Stimulated activated CD8-positive, alpha-beta memory T cell treated with anti-CD3 and anti-CD28 coated beads, Interleukin-15, amount 100 ng/mL, for 1 hour (primary cell): ENCODE measurements around the gene PBRM1.

ENCODE experiments used
- DNase-seq: peaks from one replicate; pipeline ENCODE4 v3.0.0-alpha.2; 2020; ENCODE audit warnings: low read depth

PBRM1 gene

GRCh38 chr3:52524752-52525679, 160.7 kb downstream of the PBRM1 start:
- no peak for DNase-seq

GRCh38 chr3:52524258-52524751, 161.4 kb downstream of the PBRM1 start:
- no peak for DNase-seq

GRCh38 chr3:52523386-52524257, 162.1 kb downstream of the PBRM1 start:
- no peak for DNase-seq

GRCh38 chr3:52522651-52523251, 163.0 kb downstream of the PBRM1 start:
- no peak for DNase-seq

- DNase-seq = no peak
These were observed 163.6 kb downstream of the PBRM1 start for GRCh38 chr3:52521881-52522650.

- no peak for DNase-seq
These were observed 164.3 kb downstream of the PBRM1 start for GRCh38 chr3:52521488-52521824.

- no peak for DNase-seq
These were observed 164.8 kb downstream of the PBRM1 start for GRCh38 chr3:52520716-52521487.

- no peak for DNase-seq
These were observed 165.5 kb downstream of the PBRM1 start for GRCh38 chr3:52520141-52520667.

GRCh38 chr3:52519445-52520140, 166.1 kb downstream of the PBRM1 start:
- DNase-seq = no peak

- DNase-seq = no peak
These were observed 166.8 kb downstream of the PBRM1 start for GRCh38 chr3:52518723-52519444.

- DNase-seq = no peak
These were observed 167.7 kb downstream of the PBRM1 start for GRCh38 chr3:52517796-52518722.

- no peak for DNase-seq
These were observed 169.1 kb downstream of the PBRM1 start for GRCh38 chr3:52516509-52517195.

GRCh38 chr3:52515192-52515591, 170.5 kb downstream of the PBRM1 start:
- DNase-seq = no peak

- DNase-seq = no peak
These were observed 171.1 kb downstream of the PBRM1 start for GRCh38 chr3:52514576-52514975.

GRCh38 chr3:52513281-52513680, 172.4 kb downstream of the PBRM1 start:
- DNase-seq = no peak

- DNase-seq = no peak
These were observed 173.0 kb downstream of the PBRM1 start for GRCh38 chr3:52512727-52513126.

- DNase-seq = no peak
These were observed 173.6 kb downstream of the PBRM1 start for GRCh38 chr3:52512105-52512504.

- DNase-seq = no peak
These were observed 174.2 kb downstream of the PBRM1 start for GRCh38 chr3:52511509-52511908.
